Adrenal gland (tissue), 5 donors: ENCODE data around the gene PAX7.

ENCODE experiments used
- CTCF ChIP-seq, 6 experiments: fragments of 450-650 bp in 4 of 6; fragments of 200-600 bp in 2 of 6; sonication (generic) in 1 of 6; IDR thresholded peaks; 1 replicate in 5 of 6; 2 replicates in 1 of 6; pipeline versions ENCODE4 v1.5.1 to v1.8.0; 2016 to 2021; ENCODE audit warnings: antibody characterized with exemption in 6 of 6, mild to moderate bottlenecking in 2 of 6, moderate library complexity in 1 of 6
- POLR2A ChIP-seq, 2 donors: fragments of 450-650 bp; IDR thresholded peaks; one replicate each; pipeline ENCODE4 v1.6.1; 2017; ENCODE audit warnings: antibody characterized with exemption in 2 of 2, mild to moderate bottlenecking in 2 of 2, moderate library complexity in 1 of 2
- donor health status: DM: no; HTN: no; CAD: no.

- TF ChIP-seq CTCF (IDR thresholded peaks at IDR 0.05) (no peak), POLR2A (IDR thresholded peaks at IDR 0.05) (no peak)
These were observed 90.4 kb downstream of the PAX7 start for GRCh38 chr1:18721041-18721440.
